ENCODE measurements around the gene ATF7.
"Not testable (repeated sequence)": the region's sequence is repeated elsewhere in the genome, so short reads cannot be mapped to it uniquely, and the experiment has no call there.

ATF7 gene

DNA sequence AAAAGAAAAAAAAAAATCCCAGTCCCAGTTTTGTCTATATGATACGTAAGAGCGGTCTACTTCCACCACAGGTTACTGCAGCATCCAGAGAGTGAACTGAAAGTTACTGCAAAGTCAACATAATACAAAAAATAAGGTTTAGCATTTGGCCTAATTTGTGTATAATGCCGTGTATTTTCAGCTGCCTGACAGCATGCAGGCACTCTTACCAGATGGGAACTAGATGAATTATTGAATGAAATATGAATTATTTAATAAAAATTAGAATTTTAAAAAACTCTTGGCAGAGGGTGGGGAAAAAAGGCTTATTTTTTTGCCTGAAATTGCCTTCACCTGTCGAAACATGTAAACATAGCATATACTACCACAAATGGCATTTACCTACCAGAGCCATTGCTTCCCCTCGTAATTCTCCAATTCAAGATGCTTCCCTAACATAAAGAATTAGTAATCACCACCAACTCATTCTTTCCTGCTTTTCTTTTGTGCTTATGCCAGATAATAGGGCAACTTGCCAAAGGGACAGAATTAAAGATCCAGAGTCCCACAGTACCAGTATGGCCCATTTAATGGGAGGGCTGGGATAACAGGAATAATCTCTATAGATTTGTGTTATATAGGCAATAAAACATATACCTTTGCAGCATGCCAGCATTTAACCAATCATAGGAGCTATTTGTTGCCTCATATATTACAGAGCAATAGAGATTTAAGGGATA lies 31.1 kb downstream of the ATF7 start:
- no peak for DNase-seq

DNA sequence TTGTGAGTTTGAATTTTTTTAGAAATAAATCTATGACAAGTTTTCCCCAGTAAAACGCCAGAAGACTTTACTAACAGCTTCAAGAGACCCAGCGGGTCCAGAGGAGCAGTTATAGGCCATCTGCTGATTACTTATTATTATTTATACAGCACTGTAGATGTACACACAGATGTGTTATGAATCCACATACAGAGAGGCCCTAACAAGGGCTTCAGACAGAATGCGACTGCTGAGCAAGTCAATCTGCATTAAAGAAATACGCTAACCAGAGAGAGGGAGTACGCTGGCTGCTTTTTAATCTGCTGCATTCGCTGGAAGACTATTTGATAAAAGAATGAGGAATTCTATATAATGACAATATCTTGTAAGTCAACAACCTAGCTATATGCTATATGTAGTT lies 32.5 kb downstream of the ATF7 start:
- DNase-seq, result no peak

DNA sequence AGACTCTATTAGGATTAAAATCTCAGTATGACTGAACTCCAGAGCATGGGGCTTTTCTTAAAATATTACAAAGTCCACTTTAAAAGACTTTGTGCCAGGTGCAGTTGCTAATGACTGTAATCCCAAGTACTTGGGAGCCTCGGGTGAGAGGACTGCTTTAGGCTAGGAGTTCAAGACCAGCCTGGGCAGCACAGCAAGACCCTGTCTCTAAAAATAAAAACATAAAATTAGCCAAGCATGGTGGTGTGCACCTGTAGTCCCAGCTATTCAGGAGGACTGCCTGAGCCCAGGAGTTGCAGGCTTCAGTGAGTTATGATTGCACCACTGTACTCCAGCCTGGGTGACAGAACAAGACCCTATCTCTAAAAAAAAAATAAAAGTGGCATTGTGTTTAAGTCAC lies 33.2 kb downstream of the ATF7 start:
- DNase-seq, result no peak

DNA sequence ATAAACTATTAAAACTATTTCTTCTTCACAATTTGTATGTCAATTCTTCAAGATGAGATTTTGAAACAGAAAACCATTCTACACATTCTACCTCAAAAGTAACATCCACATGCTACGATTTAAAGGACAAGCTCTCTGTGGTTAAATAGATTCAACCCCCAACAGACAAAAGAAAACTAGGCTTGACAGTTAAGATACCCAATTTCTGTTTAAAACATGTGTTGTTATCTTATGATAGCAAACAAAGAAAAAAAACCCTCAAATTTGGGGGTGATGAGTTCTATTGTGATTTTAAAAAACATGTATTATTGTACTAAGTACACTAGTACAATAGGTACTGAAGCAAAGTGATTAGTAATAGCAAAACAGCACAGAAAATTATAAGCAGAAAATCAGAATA lies 33.8 kb downstream of the ATF7 start:
- DNase-seq, result no peak

DNA sequence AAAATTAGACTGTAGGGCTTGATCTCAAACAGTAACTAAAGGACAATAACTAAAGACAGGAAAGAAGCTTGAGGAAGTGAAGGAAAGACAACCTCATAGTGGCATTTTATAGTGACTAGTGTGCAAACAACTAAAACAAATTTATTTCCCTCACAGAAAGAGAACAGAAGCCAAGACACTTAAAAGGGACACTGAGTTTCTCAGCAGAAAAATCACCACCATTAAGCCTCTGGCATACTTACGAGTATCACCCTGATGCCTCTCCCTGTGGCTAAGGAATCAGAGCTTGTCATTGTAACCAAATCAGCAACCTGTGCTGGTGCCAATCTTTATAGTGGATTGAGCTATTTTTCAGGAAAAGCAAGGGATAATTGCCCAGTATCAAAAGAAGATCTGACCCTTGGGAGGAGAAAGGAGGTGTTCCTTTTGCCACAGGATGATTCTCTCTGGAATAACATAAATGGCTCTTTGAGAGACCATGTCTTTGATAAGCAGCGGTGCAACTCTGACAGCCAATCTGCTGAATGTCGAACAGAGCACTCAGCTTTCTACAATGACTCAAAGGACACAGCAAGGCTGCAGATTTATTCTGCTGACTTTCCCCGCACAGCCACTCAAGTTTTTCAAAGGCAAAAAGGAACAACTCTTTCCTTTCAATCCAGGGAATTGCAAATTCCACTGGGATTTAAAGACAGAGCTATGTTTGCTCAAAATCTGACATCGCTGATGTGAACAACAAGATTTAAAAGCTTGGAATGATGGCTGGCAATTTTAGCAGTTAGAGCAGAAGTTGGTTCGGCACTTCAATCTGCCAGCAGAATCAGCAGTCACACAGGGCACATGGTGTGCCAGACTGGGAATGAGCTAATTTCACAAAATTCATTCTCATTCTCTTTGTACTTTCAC lies 34.6 kb downstream of the ATF7 start:
- no peak for DNase-seq

DNA sequence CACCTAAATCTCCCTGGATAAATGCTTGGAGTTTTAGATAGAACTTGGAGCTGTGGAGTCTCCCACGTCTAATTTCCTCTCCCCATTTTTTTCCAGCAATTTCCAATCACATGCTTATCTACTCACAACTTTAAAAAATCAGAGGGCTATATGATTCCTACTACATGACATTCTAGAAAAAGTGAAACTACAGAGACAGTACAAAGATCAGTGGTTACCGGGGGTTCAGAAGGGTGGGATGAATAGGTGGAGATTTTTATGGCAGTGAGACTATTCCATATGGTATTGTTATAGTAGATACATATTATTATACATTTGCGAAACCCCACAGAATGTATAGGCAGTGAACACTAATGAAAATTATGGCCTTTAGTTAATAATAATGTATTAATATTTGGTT lies 35.5 kb downstream of the ATF7 start:
- DNase-seq, result no peak

DNA sequence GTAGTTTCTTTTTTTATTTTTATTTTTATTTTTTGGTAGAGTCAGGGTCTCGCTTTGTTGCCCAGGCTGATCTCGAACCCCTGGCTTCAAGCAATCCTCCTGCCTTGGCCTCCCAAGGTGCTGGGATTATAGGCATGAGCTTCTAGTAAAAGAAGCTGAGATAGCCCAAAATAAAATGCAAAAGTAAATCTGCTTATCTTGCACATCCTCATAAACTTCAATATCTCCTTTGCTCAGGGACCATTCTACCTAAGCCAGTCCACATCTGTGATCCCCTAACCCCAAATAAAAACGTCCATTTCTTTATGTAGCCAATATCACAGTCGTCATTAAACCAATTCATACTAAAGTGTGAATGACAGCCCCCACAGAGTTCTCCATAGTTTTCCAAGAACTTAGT lies 36.3 kb downstream of the ATF7 start:
- no peak for DNase-seq

DNA sequence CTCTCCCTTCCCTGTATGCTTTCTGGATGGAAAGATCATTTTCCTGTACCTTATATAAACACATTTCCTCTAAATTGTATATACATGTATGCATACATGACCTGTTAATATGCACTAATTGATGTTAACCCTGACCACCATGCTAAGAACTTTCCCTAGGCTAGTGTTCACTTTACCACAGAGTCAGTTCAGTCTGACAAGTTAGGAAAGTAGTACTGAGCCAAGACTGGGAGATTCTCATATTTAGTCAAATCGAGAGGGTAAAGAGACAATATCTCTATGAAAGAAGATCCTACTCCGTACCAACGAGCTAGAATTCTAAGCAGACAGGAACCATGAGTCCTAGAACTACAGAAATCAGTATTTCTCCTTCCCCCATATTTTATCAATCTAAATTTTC lies 36.8 kb downstream of the ATF7 start:
- no peak for DNase-seq

DNA sequence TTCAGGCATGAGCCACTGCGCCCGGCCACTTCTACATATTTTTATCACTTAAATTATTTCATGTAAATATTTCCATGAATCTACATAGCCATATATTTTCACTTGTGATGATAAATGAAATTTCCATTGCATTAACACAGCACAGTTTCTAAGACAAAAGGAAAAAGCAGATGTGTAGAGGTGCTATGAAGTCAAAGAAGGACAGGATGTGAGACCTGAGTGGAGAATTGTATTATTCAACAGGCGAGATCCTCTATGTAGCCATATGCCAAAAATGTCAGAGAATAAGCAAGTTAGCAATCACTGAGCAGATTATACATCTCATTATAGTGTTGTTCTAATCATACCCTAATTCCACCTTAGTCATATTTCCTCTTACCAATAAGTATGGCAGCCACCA lies 38.1 kb downstream of the ATF7 start:
- no peak for DNase-seq

DNA sequence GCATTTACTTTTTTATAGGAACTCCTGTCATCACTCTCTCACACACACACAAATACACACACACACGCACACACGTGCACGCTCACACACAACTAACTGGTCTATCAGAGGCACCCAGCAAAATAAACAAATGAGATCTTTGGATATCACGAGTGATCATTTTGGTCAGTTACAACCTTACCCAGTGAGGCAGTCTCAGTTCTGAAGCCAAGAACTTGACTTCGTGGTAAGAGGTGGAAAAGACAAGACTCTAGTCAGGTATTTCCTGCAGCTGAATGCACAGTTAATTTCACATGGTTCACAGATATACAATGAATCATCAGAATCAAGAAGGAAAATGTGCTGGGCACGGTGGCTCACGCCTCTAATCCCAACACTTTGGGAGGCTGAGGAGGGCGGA lies 39.4 kb downstream of the ATF7 start:
- DNase-seq, result no peak

DNA sequence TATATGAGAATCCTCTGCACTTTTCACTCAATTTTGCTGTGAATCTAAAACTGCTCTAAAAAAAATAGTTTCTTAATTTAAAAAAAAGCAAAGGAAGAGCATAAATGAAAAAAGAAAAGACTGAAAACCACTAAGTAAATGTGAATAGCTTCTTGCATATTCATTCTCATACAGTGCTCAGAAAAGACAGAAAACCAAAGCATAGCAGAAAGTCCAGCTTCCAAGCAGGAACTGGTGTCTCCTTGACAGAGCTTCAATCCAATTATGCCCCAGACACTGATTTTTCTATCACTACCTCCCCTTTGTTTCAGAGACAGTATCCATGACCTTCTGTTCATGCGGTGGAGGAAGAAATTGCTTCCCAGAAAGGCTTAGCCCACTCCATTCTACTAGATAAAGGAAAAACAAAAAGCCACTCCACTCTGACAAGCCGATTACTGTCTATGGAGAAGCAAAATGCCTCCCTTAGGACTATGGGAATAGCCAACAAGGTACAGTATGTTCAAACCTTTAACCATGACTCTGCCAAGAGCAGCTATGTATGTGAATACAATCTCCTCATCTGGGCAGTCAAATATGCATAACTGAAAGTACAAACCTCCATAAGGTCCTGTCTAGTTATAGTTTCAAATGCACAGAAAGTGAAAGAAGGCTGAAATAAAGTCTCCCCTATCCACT lies 40.6 kb downstream of the ATF7 start:
- DNase-seq, result no peak

DNA sequence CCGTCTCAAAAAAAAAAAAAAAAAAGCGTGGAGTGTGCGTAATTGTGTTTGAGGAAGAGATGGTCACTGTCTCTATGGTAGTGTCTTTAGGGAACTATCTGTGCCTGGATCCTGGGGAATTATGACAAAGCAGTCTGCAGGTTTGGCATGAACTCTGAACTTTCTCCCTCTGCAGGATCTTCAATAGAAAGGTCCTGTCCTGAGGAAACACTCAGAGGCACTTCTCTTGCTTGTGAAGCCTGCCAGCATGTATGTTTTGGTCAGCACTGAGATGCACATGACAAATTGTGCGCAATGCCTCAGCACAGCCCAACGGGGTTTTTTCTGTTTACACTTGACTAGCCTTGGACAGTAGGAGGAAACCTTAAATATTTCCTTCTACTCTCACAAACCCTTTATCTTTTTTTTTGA lies 46.6 kb downstream of the ATF7 start:
- DNase-seq, result no peak

DNA sequence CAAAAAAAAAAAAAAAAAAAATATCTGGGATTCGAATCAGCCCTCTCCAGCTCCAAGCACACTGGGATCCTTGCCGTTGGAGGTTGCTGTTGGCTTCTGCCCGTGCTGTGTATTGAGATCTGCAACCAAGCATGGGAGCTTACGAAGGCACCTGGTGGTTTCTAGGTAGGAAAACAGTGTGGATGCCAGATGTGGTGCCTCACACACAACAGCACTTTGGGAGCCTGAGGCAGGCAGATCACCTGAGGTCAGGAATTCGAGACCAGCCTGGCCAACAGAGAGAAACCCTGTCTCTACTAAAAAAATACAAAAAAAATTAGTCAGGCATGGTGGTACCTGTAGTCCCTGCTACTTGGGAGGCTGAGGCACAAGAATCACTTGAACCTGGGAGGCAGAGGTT lies 47.4 kb downstream of the ATF7 start:
- no peak for DNase-seq

DNA sequence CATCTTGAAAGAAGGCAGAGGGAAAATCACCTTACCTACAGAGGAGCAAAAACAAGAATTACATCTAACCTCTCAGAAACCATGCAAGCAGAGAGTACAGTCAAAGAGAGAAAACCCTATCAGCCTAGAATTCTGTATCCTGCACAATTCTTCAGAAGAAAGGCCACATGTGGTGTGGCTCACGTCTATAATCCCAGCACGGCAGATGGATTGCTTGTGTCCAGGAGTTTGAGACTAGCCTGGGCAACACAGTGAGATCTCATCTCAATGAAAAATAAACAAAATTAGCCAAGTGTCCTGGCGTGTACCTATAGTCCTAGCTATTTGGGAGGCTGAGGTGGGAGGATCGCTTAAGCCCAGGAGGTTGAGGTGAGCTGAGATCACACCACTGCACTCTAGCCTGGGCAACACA lies 48.2 kb downstream of the ATF7 start:
- DNase-seq, result no peak

DNA sequence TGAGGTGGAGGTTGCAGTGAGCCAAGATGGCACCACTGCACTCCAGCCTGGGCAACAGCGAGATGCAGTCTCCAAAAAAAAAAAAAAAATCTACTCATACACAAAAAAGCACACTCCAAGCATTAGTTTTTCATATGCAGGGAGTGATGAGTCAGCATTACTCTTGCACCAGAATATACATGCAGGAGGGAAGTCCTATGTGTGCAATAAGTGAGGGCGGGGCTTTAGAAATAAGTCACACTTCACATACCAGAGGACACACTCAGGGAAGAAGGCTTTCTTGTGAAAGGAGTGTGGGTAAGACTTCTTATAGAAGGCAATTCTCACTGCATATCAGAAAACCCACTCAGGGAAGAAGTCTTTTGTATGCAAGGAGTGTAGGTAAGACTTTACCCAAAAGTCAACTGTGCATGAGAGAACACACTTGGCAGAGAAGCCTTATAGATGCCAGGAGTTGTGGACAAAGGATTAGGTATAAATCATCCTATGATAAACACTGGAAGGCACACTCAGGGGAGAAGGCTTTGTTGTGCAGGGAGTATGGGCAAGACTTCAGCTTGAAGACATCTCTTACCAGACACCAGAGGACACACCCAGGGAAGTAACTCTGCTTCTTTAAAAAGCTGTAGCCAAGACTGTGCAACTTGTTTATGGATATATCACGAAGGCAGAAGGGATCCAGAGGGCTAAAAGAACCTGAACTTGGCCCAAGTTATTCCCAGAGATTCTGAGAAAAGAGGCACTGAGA lies 50.5 kb downstream of the ATF7 start:
- DNase-seq, result no peak

DNA sequence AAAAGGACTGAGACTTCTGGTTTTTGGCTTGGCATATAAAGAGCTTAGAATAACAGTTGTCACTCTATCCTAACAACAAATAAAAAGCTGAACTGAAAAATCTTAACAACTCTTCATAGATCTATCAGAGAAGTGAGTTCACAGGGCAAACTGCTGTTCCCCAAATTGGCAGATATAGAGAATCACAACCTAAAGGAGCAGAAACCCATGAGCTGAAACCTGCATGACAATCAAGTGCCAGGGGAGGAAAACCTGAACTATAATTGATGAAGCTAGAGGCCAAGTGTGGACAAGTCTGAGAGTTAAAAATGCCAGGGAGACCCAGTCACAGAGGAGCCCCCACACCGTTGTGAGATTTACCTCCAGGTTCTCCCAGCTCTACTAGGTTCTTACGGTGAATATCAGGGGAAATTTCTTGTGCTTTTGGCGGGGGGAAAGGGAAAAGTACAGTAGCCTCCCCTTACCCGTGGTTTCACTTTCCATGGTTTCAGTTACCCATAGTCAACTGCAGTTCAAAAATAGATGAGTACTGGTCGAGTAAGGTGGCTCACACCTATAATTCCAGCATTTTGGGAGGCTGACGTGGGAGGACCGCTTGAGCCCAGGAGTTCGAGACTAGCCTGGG lies 53.9 kb downstream of the ATF7 start:
- no peak for DNase-seq

DNA sequence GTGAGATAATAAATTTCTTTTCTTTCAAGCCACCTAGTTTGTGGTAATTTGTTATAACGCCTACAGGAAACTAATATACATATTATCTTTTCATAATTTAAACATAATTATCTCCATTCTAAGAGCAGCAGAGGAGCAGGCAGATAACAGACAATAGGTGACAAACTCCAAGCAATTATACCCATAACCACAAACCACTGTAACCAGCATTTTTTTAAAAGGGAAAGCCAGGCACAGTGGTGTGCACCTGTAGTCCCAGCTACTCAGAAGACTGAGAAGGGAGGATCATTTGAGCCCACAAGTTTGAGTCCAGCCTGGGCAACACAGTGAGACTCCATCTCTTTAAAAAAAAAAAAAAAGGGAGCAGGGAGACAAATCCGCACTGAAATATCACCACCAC lies 54.9 kb downstream of the ATF7 start:
- DNase-seq, result no peak

DNA sequence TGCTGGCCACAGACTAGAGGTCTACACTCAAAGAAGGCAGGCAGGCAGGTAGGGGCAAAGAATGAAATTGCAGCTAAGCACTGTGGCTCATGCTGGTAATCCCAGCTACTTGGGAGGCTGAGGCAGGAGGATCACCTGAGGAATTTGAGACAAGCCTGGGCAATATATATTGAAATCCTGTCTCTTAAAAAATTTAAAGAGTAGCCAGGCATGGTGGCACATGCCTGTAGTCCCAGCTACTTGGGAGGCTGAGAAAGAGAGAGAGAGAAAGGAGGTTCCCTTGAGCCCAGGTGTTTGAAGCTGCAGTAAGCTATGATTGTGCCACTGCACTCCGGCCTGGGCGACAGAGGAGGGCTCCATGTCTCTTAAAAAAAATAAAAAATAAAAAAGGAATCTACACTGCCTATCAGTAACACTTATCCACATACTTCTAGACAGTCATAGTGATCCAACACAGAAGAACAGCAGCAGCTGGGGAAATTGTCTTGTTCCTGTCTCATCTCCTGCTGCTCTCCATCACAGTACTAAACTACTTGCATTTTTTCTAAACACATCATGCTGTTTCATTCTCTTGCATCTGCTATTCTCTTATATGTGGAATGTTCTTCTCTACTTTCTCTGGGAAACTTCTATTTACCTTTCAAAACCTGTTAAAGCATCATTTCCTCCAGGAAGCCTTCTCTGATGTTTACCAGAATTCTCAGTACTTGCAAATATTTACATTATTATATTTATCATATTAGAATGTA lies 57.2 kb downstream of the ATF7 start:
- no peak for DNase-seq

DNA sequence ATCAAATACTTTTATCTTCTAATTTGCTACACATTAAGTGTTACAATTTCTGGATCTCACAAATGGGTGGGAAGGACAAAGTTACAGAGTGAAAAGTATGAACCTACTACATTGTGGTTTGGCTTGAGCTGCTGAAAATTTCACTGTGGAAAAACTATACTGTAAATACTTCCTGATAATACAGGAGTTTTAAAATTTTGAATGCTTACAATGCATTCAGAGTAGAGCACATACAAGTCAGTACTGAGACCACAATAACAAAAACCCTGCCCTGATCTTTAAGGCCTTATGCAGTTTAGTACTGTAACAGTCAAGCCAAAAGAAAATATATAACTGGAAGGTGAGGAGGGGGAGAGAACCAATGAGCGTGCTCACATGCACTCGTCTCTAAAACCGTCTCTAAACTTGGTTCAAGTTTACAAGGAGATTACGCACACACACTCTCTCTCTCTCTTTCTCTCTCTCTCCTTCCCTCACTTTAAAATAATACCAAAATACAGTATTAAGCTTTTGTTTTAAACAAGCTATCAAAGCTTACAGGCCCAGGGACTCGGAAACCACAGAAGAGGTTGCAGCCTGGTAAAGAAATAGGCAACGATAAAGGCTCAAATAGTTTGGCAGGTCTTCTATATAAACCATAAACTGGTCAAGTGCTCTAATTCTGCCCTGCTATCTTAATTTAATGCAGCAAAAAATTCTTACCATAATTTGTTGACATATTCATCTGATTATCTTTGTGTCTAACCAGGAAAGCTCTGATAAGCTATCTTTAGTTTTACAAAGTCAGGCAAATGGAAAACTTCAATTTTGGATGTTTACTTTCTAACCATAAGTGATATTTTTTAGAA lies 58.0 kb downstream of the ATF7 start:
- no peak for DNase-seq

DNA sequence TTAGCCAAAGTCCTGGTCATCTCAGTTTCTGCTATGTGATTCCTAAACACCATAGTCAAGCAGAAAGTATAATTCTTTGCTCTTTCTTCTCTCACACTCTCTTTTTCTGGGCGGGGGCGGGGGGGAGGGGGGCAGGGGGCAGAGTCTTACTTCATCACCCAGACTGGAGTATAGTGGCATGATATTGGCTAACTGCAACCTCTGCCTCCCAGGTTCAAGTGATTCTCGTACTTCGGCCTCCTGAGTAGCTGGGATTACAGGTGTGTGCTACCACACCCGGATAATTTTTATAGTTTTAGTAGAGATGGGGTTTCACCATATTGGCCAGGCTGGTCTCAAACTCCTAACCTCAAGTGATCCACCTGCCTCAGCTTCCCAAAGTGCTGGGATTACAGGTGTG lies 60.8 kb downstream of the ATF7 start:
- DNase-seq, result not testable (repeated sequence)

DNA sequence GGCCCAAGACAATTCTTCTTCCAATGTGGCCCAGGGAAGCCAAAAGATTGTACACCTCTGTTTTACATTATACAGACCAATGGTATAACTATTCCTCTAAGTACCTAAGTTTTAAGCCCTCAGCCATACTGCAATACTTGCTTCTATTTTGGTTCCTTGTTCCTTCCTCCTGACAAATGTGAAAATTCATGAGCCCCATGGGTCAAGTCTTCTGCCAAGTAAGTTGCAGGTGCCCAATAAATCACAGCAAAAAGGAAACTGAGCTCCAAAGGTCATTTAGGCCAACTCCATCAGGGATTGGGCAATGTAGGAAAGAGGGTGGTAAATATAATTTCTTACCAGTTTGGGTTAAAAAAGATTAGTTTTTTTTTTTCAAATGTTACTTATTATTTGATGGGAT lies 61.2 kb downstream of the ATF7 start:
- no peak for DNase-seq
